Measurements from ENCODE around the gene GPR153. TPM values are rescaled to one million over a fixed set of nuclear protein-coding genes. Genes with fewer than 3 reads are reported as not detected.

The GPR153 gene
- total RNA-seq, 2 experiments from 2014 or later = 0.34 to 0.41 TPM

- H3K9me3 Mint-ChIP-seq = no peaks in the 10 kb centered on the region
- POLR2A ChIA-PET = interaction anchor here (1.0 kb wide), 1 partner anchor 22 kb away, joined by 3 read pairs; no protein-coding TSS in a partner anchor
- intact Hi-C loops (cut with micrococcal nuclease) = no loop called here
- H3K4me3 Mint-ChIP-seq = no peak overlapping the region
- H3K27me3 Mint-ChIP-seq = peaks cover 49% of the 10 kb centered on the region
- CTCF ChIA-PET = interaction anchor here (0.9 to 2.6 kb wide), 5 partner anchors 20 to 214 kb away, joined by 3 to 13 read pairs (median 5); partner anchors contain the start of gene GPR153
- H3K4me1 Mint-ChIP-seq (ENCODE audit: low read depth) = peaks cover 9% of the 10 kb centered on the region
- no peak for TF ChIP-seq CTCF (IDR thresholded peaks at IDR 0.05)
- no peaks in the 10 kb centered on the region for H3K36me3 Mint-ChIP-seq (ENCODE audit: low read depth)
- no peak overlapping the region for H3K27ac Mint-ChIP-seq
- no peak for DNase-seq
- no peak for ATAC-seq
These were observed 19.6 kb downstream of the GPR153 start for GRCh38 chr1:6241107-6241886.

GRCh38 chr1:6239950-6240768, 20.7 kb downstream of the GPR153 start:
- DNase-seq (no peak), ATAC-seq (no peak)
- intact Hi-C loops (cut with micrococcal nuclease) = no loop called here
- Mint-ChIP-seq H3K4me3 (no peak overlapping the region), H3K4me1 (ENCODE audit: low read depth) (peaks cover 7% of the 10 kb centered on the region), H3K36me3 (ENCODE audit: low read depth) (no peaks in the 10 kb centered on the region), H3K9me3 (no peaks in the 10 kb centered on the region), H3K27ac (no peak overlapping the region), H3K27me3 (peaks cover 46% of the 10 kb centered on the region)
- ChIA-PET CTCF (interaction anchor here (1.1 to 2.6 kb wide), 5 partner anchors 165 to 247 kb away, joined by 3 to 13 read pairs (median 5); partner anchors contain the start of gene NPHP4), POLR2A (interaction anchor here (0.5 to 1.2 kb wide), 4 partner anchors 9 to 109 kb away, joined by 3 read pairs; no protein-coding TSS in a partner anchor)
- no peak for TF ChIP-seq CTCF (IDR thresholded peaks at IDR 0.05)

GRCh38 chr1:6239213-6239752, 21.6 kb downstream of the GPR153 start:
- Mint-ChIP-seq H3K36me3 (ENCODE audit: low read depth) (peaks cover 5% of the 10 kb centered on the region), H3K9me3 (no peaks in the 10 kb centered on the region), H3K27me3 (peaks cover 42% of the 10 kb centered on the region), H3K4me1 (ENCODE audit: low read depth) (peaks cover 14% of the 10 kb centered on the region), H3K4me3 (no peak overlapping the region), H3K27ac (no peak overlapping the region)
- intact Hi-C loops (cut with micrococcal nuclease) = no loop called here
- DNase-seq (no peak), ATAC-seq (no peak)
- CTCF ChIA-PET = interaction anchor here (1.1 to 4.9 kb wide), 9 partner anchors 8 to 247 kb away, joined by 3 to 32 read pairs (median 5); partner anchors contain the start of genes NPHP4 and RNF207
- TF ChIP-seq CTCF (IDR thresholded peaks at IDR 0.05) = no peak
- POLR2A ChIA-PET = interaction anchor here (0.8 to 1.2 kb wide), 3 partner anchors 10 to 39 kb away, joined by 3 read pairs; no protein-coding TSS in a partner anchor

GRCh38 chr1:6237093-6237492, 23.8 kb downstream of the GPR153 start:
- intact Hi-C loops (cut with micrococcal nuclease) = no loop called here
- CTCF ChIA-PET = interaction anchor here (1.2 to 4.9 kb wide), 4 partner anchors 10 to 168 kb away, joined by 3 to 32 read pairs (median 11); partner anchors contain the start of gene RNF207
- no peak overlapping the region for H3K4me3 Mint-ChIP-seq
- H3K4me1 Mint-ChIP-seq (ENCODE audit: low read depth) = peaks cover 24% of the 10 kb centered on the region
- DNase-seq (no peak), ATAC-seq (no peak)
- TF ChIP-seq CTCF (IDR thresholded peaks at IDR 0.05) = no peak
- peaks cover 24% of the 10 kb centered on the region for H3K36me3 Mint-ChIP-seq (ENCODE audit: low read depth)
- no peak overlapping the region for H3K27ac Mint-ChIP-seq
- H3K9me3 Mint-ChIP-seq = no peaks in the 10 kb centered on the region
- POLR2A ChIA-PET = interaction anchor here (0.6 to 1.1 kb wide), 4 partner anchors 9 to 379 kb away, joined by 3 to 4 read pairs (median 3); no protein-coding TSS in a partner anchor
- H3K27me3 Mint-ChIP-seq = peaks cover 27% of the 10 kb centered on the region

Measured in activated CD8-positive, alpha-beta T cell treated with anti-CD3 and anti-CD28 coated beads for 36 hours (primary cell).